Neural crest cell (in vitro differentiated cells): ENCODE measurements around the gene CBX8. TPM values are rescaled to one million over a fixed set of nuclear protein-coding genes. Genes with fewer than 3 reads are reported as not detected.

Source experiments
- DNase-seq: peaks from one replicate; pipeline ENCODE4 v3.0.0; 2021; ENCODE audit warnings: low read depth, mixed read lengths, low spot score
- H3K27ac Mint-ChIP-seq: one replicate; pipeline ENCODE4 v1.8.0; 2021; ENCODE audit warnings: mild to moderate bottlenecking, mixed read lengths; ENCODE audit not compliant: unreplicated experiment
- H3K27me3 Mint-ChIP-seq: 2 replicates; pipeline ENCODE4 v1.8.0; 2021; ENCODE audit warnings: low read depth, mild to moderate bottlenecking, mixed read lengths
- H3K36me3 Mint-ChIP-seq: 2 replicates; pipeline ENCODE4 v1.8.0; 2021; ENCODE audit warnings: low read depth, mild to moderate bottlenecking, mixed read lengths
- H3K4me1 Mint-ChIP-seq: 2 replicates; pipeline ENCODE4 v1.8.0; 2021; ENCODE audit warnings: mixed read lengths
- H3K4me3 Mint-ChIP-seq: one replicate; pipeline ENCODE4 v1.8.0; 2021; ENCODE audit warnings: mild to moderate bottlenecking, mixed read lengths
- H3K9me3 Mint-ChIP-seq: 2 replicates; pipeline ENCODE4 v1.8.0; 2021; ENCODE audit warnings: mixed read lengths
- CTCF ChIP-seq: fragments of 200-600 bp; sonication (generic); conservative IDR thresholded peaks from 2 replicates; pipeline ENCODE4 v1.5.0; 2021; ENCODE audit warnings: antibody characterized with exemption, mild to moderate bottlenecking
- total RNA-seq: library from RNA; stranded (reverse); gene quantifications from 2 replicates; pipeline ENCODE4 v1.2.1, GENCODE V29; 2021

Gene CBX8
- total RNA-seq, 1 donor from 2014 or later, result 19.2 TPM

- Mint-ChIP-seq H3K9me3 (no peaks in the 10 kb centered on the region), H3K27me3 (peaks cover 96% of the 10 kb centered on the region), H3K36me3 (peaks cover 2% of the 10 kb centered on the region), H3K4me3 (peak overlapping the region; percentile 65), H3K4me1 (peaks cover 35% of the 10 kb centered on the region), H3K27ac (no peak overlapping the region)
- DNase-seq, result no peak
- TF ChIP-seq CTCF, result no peak
These were observed 10.2 kb upstream of the CBX8 start for GRCh38 chr17:79806863-79807720.

GRCh38 chr17:79806446-79806760 lies 9.5 kb upstream of the CBX8 start:
- no peak for DNase-seq

DNA sequence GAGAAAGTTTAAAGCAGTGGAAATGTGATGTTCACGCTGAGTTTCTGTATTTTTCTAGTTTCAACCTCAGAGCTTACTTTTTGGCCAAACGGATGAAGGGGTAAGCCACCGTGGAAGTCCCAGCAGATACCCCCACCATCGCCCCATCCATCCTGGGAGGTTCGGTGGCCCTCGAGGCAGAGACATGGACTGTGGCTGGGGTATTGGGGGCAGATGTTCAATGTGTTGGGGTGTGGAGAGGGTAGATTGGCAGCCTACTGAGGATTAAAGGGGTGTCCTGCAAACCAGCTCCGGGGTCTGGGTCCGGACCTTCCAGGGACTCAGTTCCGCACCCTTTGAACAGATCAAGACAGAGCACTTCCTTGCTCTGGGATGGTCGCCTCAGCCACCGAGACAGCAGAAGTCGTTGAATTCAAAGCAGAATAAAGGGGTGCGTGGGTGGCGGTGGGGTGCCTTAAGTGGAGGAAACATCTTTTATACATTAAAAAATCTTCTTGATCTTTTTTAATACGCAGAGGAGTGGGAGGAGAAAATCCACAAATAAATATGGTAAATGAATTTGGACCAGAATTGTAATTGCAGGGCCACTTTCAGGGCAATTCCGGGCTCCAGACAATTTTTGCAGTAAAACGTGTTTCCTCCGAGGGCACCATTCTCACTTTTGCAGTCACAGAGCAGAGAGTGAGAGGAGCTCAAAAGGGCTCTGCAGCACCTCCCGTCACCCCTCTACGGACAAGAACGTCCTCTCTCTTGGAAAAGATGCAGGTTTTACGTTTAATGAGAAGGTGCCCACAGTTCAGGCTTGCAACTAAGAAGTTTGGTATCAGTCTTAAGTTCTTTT lies 8.2 kb upstream of the CBX8 start:
- no peak overlapping the region for H3K27ac Mint-ChIP-seq
- peaks cover 5% of the 10 kb centered on the region for H3K36me3 Mint-ChIP-seq
- H3K9me3 Mint-ChIP-seq, result no peaks in the 10 kb centered on the region
- TF ChIP-seq CTCF, result no peak
- peaks cover 37% of the 10 kb centered on the region for H3K4me1 Mint-ChIP-seq
- DNase-seq, result no peak
- peaks cover 97% of the 10 kb centered on the region for H3K27me3 Mint-ChIP-seq
- peak overlapping the region; percentile 76 for H3K4me3 Mint-ChIP-seq

More at GRCh38 chr17:79806446-79806760, 9.5 kb upstream of the CBX8 start:
- no peak overlapping the region for H3K27ac Mint-ChIP-seq
- H3K9me3 Mint-ChIP-seq, result no peaks in the 10 kb centered on the region
- H3K4me1 Mint-ChIP-seq, result peaks cover 35% of the 10 kb centered on the region
- peaks cover 2% of the 10 kb centered on the region for H3K36me3 Mint-ChIP-seq
- TF ChIP-seq CTCF, result no peak
- H3K27me3 Mint-ChIP-seq, result peaks cover 96% of the 10 kb centered on the region
- H3K4me3 Mint-ChIP-seq, result peak overlapping the region; percentile 17

DNA sequence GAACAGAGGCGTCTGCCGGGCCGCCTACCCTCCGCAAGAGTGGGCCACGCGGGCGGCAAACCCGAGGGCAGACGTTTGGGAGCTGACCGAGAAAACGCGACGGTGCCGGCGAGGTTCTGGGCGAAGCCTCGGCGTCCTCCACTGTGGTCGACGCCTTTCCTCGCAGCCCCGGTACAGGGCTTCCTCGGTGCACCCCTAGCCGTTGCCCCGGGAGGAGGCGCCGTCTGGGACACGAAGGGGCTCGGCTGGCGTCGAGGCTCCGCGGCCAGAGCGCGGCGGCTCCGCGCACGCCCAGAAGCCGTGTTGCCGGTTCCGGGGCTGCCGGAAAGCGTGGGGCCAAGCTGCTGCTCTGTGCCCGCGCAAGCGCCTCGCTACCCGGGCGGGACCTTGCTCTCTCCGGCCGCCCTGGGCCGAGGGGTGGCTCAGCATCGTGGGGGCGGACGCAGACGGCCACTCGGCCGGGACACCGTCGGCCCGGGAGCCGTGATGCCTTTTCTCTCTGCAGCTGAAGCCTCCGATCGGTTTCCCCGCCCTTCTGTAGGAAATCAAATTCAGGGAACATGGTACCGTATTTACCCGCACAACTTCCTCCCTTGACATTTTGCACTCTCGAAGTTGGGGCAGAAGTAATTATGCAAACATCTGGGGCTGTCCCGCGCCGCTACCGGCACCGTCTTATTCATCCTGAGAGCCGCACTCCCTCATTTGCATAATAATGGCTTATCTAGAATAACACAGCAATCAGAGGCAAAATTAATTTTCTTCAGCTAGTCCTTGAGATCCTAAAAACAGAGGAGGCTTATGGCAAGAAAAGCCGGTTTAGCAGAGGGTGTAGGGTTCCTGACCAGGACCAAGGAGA lies 7.3 kb upstream of the CBX8 start:
- Mint-ChIP-seq H3K36me3 (peaks cover 5% of the 10 kb centered on the region), H3K4me3 (peak overlapping the region; percentile 76), H3K4me1 (peaks cover 39% of the 10 kb centered on the region), H3K27ac (no peak overlapping the region), H3K9me3 (no peaks in the 10 kb centered on the region), H3K27me3 (peaks cover 98% of the 10 kb centered on the region)
- TF ChIP-seq CTCF, result no peak
- DNase-seq, result no peak

- no peak for DNase-seq
- peaks cover 41% of the 10 kb centered on the region for H3K4me1 Mint-ChIP-seq
- no peak overlapping the region for H3K4me3 Mint-ChIP-seq
- peaks cover 5% of the 10 kb centered on the region for H3K36me3 Mint-ChIP-seq
- H3K27ac Mint-ChIP-seq, result no peak overlapping the region
- no peaks in the 10 kb centered on the region for H3K9me3 Mint-ChIP-seq
- no peak for TF ChIP-seq CTCF
- peaks cover 98% of the 10 kb centered on the region for H3K27me3 Mint-ChIP-seq
These were observed 6.6 kb upstream of the CBX8 start for GRCh38 chr17:79803421-79803996.
